ENCODE results near the gene MMS19. TPM values are rescaled to one million over a fixed set of nuclear protein-coding genes. Genes with fewer than 3 reads are reported as not detected.
A peak's percentile ranks its signal among the peaks of the same experiment; 100 is the strongest.
"Not testable (repeated sequence)": the region's sequence is repeated elsewhere in the genome, so short reads cannot be mapped to it uniquely, and the experiment has no call there.

MMS19 gene
- total RNA-seq, 4 donors from 2014 or later, result 103 to 142 (median 115) TPM

GRCh38 chr10:97483921-97484320 lies 14.3 kb downstream of the MMS19 start:
- DNase-seq (ENCODE audit: low spot score in 2 of 2), result no peak
- TF ChIP-seq CTCF (IDR thresholded peaks at IDR 0.05), result no peak
- TF ChIP-seq POLR2A (IDR thresholded peaks at IDR 0.05), result no peak
- WGBS, 2 donors, result 91 to 100% methylated on average over 1 of the region's 1 CpG
- intact Hi-C loops (cut with DNase I; ENCODE audit: low total_unique reads), result no loop called here
- no peak overlapping the region for H3K4me3 ChIP-seq (ENCODE audit: low read depth, poor library complexity, severe bottlenecking)

DNA sequence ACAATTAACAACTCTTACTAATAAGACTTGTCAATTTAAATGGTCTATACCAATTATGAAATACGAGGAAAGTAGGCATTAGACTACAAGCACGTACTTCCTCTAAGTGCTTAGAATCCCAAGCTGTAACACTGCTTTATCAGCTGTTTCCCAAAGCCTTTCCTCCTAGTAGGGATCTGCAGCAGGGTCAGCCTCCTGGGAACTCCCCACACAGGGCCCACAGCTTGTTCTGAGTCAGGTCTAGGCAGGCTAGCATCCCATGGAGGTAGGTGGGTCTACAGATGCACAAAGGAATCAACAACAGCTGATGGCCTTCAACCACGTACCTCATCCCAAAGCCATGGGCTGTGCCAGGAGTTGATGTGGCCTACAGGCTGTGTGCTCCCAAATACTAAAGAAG lies 14.7 kb downstream of the MMS19 start:
- no peak for TF ChIP-seq POLR2A (IDR thresholded peaks at IDR 0.05)
- TF ChIP-seq CTCF (IDR thresholded peaks at IDR 0.05), result no peak
- H3K4me3 ChIP-seq (ENCODE audit: low read depth, poor library complexity, severe bottlenecking), result no peak overlapping the region
- no peak for DNase-seq (ENCODE audit: low spot score in 2 of 2)
- intact Hi-C loops (cut with DNase I; ENCODE audit: low total_unique reads), result no loop called here
- WGBS, 2 donors, result 44 to 70% methylated on average over 3 of the region's 3 CpGs

GRCh38 chr10:97482381-97482780 lies 15.8 kb downstream of the MMS19 start:
- no peak for DNase-seq (ENCODE audit: low spot score in 2 of 2)
- no peak for TF ChIP-seq POLR2A (IDR thresholded peaks at IDR 0.05)
- no peak overlapping the region for H3K4me3 ChIP-seq (ENCODE audit: low read depth, poor library complexity, severe bottlenecking)
- intact Hi-C loops (cut with DNase I; ENCODE audit: low total_unique reads), result no loop called here
- 89 to 98% methylated on average over 1 of the region's 1 CpG for WGBS, 2 donors

- intact Hi-C loops (cut with DNase I; ENCODE audit: low total_unique reads), result no loop called here
- 49 to 67% methylated on average over 4 of the region's 4 CpGs for WGBS, 2 donors
- DNase-seq (ENCODE audit: low spot score in 2 of 2), result no peak
- no peak overlapping the region for H3K4me3 ChIP-seq (ENCODE audit: low read depth, poor library complexity, severe bottlenecking)
- TF ChIP-seq POLR2A (IDR thresholded peaks at IDR 0.05) (no peak), CTCF (IDR thresholded peaks at IDR 0.05) (no peak)
Measured at GRCh38 chr10:97481071-97481470, 17.2 kb downstream of the MMS19 start.

DNA sequence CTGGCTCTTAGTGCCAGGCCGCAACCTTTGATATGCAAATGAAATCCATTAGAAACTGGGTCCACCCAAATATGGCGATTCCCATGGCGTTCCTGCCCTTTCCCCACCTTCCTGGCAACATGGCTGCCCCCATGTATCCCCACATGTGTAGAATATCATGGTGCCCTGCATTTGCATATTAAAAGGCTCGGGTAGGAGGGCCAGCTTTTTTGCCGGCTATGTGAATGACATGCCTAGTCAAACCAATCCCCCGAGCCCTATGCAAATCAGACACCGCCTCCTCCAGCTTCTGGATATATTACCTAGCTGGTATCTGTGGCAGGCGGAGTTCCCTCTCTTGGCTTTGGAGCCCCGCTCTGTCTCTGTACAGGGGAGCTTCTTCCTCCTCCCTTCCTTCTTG lies 18.3 kb downstream of the MMS19 start:
- no peak for TF ChIP-seq CTCF (IDR thresholded peaks at IDR 0.05)
- TF ChIP-seq POLR2A (IDR thresholded peaks at IDR 0.05), result no peak
- no peak overlapping the region for H3K4me3 ChIP-seq (ENCODE audit: low read depth, poor library complexity, severe bottlenecking)
- 52 to 67% methylated on average over 9 of the region's 9 CpGs for WGBS, 2 donors
- no peak for DNase-seq (ENCODE audit: low spot score in 2 of 2)
- intact Hi-C loops (cut with DNase I; ENCODE audit: low total_unique reads), result no loop called here

DNA sequence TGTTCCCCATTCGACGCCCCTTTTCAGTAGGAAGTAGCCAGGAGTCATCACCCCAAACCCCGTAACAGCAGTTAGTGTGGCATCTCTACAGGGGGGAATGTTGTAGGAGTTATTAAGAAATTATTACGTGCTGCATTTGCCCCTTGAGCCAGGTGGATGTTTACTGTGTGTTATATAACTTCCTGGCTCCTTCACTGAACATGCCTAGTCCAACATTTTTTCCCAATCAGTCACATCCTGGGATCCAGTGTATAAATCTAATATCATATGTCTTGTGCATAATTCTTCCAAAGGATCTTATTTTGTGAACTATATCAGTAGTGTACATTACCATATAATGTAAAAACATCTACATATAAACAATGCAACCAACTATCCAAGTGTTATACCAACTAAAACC lies 18.8 kb downstream of the MMS19 start:
- intact Hi-C loops (cut with DNase I; ENCODE audit: low total_unique reads); DNase-seq (ENCODE audit: low spot score in 2 of 2); H3K4me3 ChIP-seq (ENCODE audit: low read depth, poor library complexity, severe bottlenecking): not testable (repeated sequence)
- 76 to 86% methylated on average over 4 of the region's 4 CpGs for WGBS, 2 donors

DNA sequence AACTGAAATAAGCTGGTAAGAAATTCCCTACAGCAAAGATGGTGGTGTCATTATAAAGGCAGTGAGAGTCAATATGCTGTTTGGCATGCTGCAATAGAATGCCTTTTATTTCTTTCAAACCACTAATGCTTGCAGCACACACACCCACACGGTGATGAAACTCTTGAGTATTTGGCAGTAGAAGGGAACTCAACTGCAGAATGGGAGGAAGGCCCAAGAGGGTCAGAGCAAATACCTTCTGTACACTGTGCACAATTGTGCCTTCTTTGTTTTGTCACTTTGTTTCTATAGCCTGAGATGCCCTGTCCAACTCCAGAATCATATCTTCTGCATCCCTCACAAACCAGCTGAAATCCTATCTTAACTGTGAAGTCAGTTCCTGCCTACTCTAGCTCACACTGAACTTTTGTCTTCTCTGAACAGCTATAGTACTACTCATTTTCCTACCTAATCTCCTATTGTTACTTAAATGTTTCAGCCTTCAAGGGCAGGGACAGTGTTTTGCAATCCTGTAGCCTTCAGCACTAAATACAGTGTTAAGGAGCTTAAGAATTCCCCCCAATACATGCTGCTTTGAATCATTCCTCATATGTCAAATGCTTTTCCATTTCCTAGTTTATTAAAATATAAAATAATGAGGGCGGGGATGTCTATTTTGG lies 22.2 kb downstream of the MMS19 start:
- H3K4me3 ChIP-seq (ENCODE audit: low read depth, poor library complexity, severe bottlenecking), result no peak overlapping the region
- WGBS, 2 donors, result 62% methylated on average over 2 of the region's 2 CpGs
- TF ChIP-seq CTCF (IDR thresholded peaks at IDR 0.05) (no peak), POLR2A (IDR thresholded peaks at IDR 0.05) (no peak)
- DNase-seq (ENCODE audit: low spot score in 2 of 2), result peak in 1 of 2 donors; percentile 39
- intact Hi-C loops (cut with DNase I; ENCODE audit: low total_unique reads), result no loop called here
